Panc1 (cell line): ENCODE data around the gene WDR4.

Experiments used
- CTCF ChIP-seq: fragments of 450-650 bp; IDR thresholded peaks from 2 replicates; pipeline ENCODE4 v1.5.1; 2017; ENCODE audit warnings: mild to moderate bottlenecking
- POLR2AphosphoS5 ChIP-seq: IDR thresholded peaks from 2 replicates; pipeline ENCODE4 v1.6.1; 2012; ENCODE audit warnings: mild to moderate bottlenecking, low read depth, low read length, moderate library complexity
- REST ChIP-seq, 2 experiments: IDR thresholded peaks; 2 replicates each; pipeline ENCODE4 v1.6.1; 2011 to 2012; ENCODE audit warnings: low read depth in 2 of 2, control low read depth in 1 of 2, low read length in 1 of 2, mild to moderate bottlenecking in 1 of 2, moderate library complexity in 1 of 2; ENCODE audit not compliant: insufficient read depth in 1 of 2
- SIN3A ChIP-seq: IDR thresholded peaks from 2 replicates; pipeline ENCODE4 v1.6.1; 2012; ENCODE audit warnings: low read depth, mild to moderate bottlenecking, low read length, moderate library complexity, borderline replicate concordance; ENCODE audit not compliant: insufficient read depth
- TCF7L2 ChIP-seq: IDR thresholded peaks from 2 replicates; pipeline ENCODE4 v1.6.1; 2011; ENCODE audit warnings: mild to moderate bottlenecking, low read depth, low read length, inconsistent platforms

GRCh38 chr21:42861311-42861847 lies 18.0 kb downstream of the WDR4 start:
- TF ChIP-seq POLR2AphosphoS5 (no peak), CTCF (no peak), TCF7L2 (no peak), REST (IDR thresholded peaks at IDR 0.05; ENCODE audit: insufficient read depth in 1 of 2, low read depth in 2 of 2, low read length in 1 of 2) (no peak), SIN3A (no peak)
